ENCODE data around the gene PADI3.

Gene PADI3

GRCh38 chr1:17328855-17329254 lies 80.0 kb downstream of the PADI3 start:
- no peak for TF ChIP-seq JUND (IDR thresholded peaks at IDR 0.05; ENCODE audit: low read depth)
- DNase-seq (ENCODE audit: low read depth in 1 of 2, low spot score in 1 of 2): no peak
- in situ Hi-C loops (cut with HindIII; ENCODE audit: low pct_unique_long_range_greater_than_20kb, low sequenced_read_pairs): no loop called here

- in situ Hi-C loops (cut with HindIII; ENCODE audit: low pct_unique_long_range_greater_than_20kb, low sequenced_read_pairs): no loop called here
- TF ChIP-seq JUND (IDR thresholded peaks at IDR 0.05; ENCODE audit: low read depth): no peak
- no peak for DNase-seq (ENCODE audit: low read depth in 1 of 2, low spot score in 1 of 2)
These were observed 80.7 kb downstream of the PADI3 start for GRCh38 chr1:17329610-17330009.

- in situ Hi-C loops (cut with HindIII; ENCODE audit: low pct_unique_long_range_greater_than_20kb, low sequenced_read_pairs): no loop called here
- TF ChIP-seq JUND (IDR thresholded peaks at IDR 0.05; ENCODE audit: low read depth): no peak
- no peak for DNase-seq (ENCODE audit: low read depth in 1 of 2, low spot score in 1 of 2)
These were observed 82.0 kb downstream of the PADI3 start for GRCh38 chr1:17330856-17331255.

- DNase-seq (ENCODE audit: low read depth in 1 of 2, low spot score in 1 of 2): no peak
- TF ChIP-seq JUND (IDR thresholded peaks at IDR 0.05; ENCODE audit: low read depth): no peak
- in situ Hi-C loops (cut with HindIII; ENCODE audit: low pct_unique_long_range_greater_than_20kb, low sequenced_read_pairs): no loop called here
These were observed 84.2 kb downstream of the PADI3 start for GRCh38 chr1:17333081-17333480.
